ENCODE data around the gene SMOC2. TPM values are rescaled to one million over a fixed set of nuclear protein-coding genes. Genes with fewer than 3 reads are reported as not detected.
"Not testable (repeated sequence)": the region's sequence is repeated elsewhere in the genome, so short reads cannot be mapped to it uniquely, and the experiment has no call there.

Gene SMOC2
- total RNA-seq, 1 experiment from 2014 or later = 0.20 TPM

DNA sequence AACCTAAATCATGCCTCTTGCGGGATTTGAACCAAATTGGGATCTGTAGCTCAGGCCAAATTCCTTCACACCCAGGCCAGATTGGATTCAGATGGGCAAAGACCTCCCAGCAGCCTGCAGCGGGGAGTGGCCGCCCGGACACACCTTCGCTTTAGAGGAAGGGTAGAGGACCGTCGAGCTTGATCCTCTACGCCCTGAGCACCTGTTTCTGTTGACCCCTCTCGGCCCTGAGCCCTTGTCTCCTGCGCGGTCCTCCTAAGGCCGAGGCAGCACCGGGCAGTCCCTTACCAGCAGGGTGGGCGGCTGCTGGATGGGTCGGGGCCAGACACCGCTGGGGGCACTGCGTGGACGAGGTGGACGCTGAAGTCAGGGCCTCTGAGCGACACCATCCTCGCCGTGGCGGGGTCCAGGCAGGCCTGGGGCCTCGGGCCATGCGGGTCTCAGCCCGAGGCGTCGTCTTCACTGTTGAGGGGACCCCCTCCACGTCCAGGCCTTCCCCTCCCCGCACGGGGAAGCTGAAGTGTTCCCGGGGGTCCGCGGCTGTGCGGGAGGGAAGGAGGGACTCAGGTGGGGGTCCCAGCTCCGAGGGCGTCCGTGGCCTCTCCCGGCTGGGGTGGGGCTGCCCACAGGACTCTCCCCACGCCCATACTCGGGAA is 114.8 kb downstream of the SMOC2 start:
- in situ Hi-C loops (cut with HindIII; ENCODE audit: low sequenced_read_pairs) = no loop called here
- no peak for DNase-seq (ENCODE audit: low spot score)

DNA sequence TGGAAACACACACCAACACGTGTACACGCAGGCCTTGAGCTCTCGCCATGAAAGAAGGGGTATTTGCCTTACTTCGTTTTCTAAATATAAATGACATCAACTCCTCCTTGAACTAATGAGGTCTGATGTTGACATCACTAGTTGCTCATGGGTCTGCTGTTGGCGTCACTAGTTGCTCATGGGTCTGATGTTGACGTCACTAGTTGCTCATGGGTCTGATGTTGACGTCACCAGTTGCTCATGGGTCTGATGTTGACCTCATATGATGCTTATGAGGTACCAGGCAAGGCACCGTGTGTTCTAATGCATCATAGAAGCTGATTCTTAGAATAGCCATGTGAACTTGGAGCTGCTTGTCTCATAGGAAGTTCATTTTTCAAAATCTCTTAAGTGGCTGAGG is 116.5 kb downstream of the SMOC2 start:
- DNase-seq (ENCODE audit: low spot score) = no peak
- in situ Hi-C loops (cut with HindIII; ENCODE audit: low sequenced_read_pairs) = no loop called here

GRCh38 chr6:168558686-168559085 is 117.7 kb downstream of the SMOC2 start:
- DNase-seq (ENCODE audit: low spot score) = no peak
- in situ Hi-C loops (cut with HindIII; ENCODE audit: low sequenced_read_pairs) = no loop called here

GRCh38 chr6:168559574-168560098 is 118.7 kb downstream of the SMOC2 start:
- DNase-seq (ENCODE audit: low spot score) = no peak
- in situ Hi-C loops (cut with HindIII; ENCODE audit: low sequenced_read_pairs) = no loop called here

- no peak for DNase-seq (ENCODE audit: low spot score)
- in situ Hi-C loops (cut with HindIII; ENCODE audit: low sequenced_read_pairs) = no loop called here
Measured at GRCh38 chr6:168560126-168560525, 119.1 kb downstream of the SMOC2 start.

GRCh38 chr6:168562576-168563151 is 121.7 kb downstream of the SMOC2 start:
- DNase-seq (ENCODE audit: low spot score) = no peak
- in situ Hi-C loops (cut with HindIII; ENCODE audit: low sequenced_read_pairs) = no loop called here

DNA sequence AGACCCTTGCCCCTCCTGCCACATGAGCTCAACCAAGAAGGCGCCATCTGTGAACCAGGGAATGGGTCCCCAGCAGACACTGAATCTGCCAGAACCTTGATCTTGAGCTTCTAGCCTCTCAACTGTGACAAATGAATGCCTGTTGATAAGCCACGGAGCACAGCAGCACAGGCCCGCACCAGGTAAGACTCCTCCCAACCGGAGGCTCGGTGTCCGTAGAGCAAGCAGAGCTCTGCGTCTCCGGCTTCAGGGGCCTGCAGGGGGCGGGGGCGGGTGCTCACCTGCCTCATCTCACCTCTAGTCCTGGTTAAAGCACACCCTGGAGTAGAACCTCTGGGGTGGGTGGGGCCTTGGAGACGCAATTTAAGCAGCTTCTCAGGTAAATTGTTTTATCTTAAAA is 122.7 kb downstream of the SMOC2 start:
- no peak for DNase-seq (ENCODE audit: low spot score)
- in situ Hi-C loops (cut with HindIII; ENCODE audit: low sequenced_read_pairs) = no loop called here

DNA sequence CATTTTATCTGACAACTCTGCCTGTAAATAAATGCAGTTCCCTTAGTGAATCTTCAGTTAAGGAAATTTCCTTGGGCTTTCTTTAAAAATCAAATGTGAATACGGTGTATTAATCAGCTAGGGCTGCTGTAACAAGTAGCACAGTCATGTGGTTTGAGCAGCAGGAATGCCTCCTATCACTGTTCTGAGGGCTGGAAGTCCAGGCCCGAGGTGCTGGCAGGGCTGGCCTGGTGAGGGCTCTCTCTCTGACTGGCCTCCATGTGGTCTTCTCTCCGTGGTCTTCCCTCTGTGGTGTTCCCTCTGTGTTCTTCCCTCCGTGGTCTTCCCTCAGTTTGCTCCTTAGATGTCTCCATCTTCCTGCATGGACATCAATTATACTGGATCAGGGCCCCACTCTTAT is 124.1 kb downstream of the SMOC2 start:
- in situ Hi-C loops (cut with HindIII; ENCODE audit: low sequenced_read_pairs) = no loop called here

DNA sequence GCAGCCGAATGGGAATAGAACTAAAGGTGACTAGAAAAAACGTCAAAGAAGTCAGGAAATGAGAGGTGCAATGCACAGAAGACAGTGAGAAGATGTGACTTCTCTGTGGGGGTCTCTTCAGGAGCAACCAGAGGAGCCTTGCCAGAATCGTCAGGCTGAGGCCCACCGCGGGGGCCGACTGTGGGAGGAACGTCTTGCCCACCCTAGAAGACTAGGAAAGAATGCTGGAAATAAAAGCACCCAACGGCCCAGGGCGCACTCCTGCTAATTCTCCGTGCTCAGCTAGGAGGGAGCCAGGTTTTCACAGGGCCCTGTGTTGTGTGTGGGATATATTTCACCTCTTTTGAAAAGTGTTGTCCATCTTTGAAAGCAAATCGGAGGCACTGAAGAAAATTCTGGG is 129.2 kb downstream of the SMOC2 start:
- in situ Hi-C loops (cut with HindIII; ENCODE audit: low sequenced_read_pairs) = no loop called here
- DNase-seq (ENCODE audit: low spot score) = no peak

More for the DNA sequence above, 124.1 kb downstream of the SMOC2 start:
- no peak for DNase-seq (ENCODE audit: low spot score)

GRCh38 chr6:168571268-168571667 is 130.3 kb downstream of the SMOC2 start:
- in situ Hi-C loops (cut with HindIII; ENCODE audit: low sequenced_read_pairs) = no loop called here
- DNase-seq (ENCODE audit: low spot score) = no peak

DNA sequence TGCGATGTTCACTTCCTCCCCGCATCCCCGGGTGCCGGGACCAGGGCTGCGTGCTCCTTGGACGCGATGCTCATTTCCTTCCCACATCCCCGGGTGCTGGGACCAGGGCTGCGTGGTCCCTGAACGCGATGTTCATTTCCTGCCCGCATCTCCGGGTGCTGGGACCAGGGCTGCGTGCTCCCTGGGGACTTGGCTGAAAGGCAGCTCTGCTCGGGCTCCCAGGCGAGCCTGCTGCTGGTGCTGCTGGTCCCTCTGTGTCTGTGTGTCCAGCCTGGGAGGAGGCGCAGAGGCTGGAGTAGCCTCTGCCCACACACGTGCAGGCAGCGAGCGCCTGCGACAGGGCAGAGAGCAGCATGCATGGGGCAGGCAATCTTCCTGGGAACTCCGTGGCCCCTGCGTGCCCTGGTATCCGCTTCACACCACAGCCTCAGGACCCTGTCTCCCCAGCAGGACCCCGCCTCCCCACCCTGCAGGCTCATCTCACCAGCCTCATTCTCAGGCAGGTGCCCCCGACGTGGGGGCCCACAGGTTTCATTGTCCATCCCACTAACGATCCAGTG is 132.4 kb downstream of the SMOC2 start:
- in situ Hi-C loops (cut with HindIII; ENCODE audit: low sequenced_read_pairs); DNase-seq (ENCODE audit: low spot score): not testable (repeated sequence)

GRCh38 chr6:168574075-168574698 is 133.2 kb downstream of the SMOC2 start:
- DNase-seq (ENCODE audit: low spot score) = no peak
- in situ Hi-C loops (cut with HindIII; ENCODE audit: low sequenced_read_pairs) = no loop called here

DNA sequence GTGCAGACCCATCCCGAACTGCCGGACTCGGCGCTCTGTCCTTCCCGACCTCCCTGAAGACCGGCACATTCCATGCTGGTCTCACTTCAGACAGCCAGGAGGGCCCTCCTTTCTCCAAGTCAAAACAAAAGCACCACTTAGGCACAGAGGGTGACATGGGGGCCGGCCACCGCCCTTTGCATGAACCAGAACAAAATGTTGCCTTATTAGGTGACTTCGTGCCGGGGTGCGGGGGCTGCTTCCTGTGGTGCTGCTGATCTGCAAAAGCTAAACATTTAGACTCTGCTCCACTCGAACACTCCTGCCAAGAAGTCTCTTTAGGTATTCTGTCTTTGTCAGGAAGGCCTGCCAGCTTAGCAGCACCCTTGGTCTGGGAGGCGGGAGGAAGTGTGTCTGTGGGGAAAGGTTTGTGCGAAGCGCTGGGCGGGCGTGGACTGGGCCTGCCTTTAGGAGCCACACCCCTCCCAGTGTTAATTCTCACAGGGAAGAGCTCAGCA is 133.8 kb downstream of the SMOC2 start:
- in situ Hi-C loops (cut with HindIII; ENCODE audit: low sequenced_read_pairs) = no loop called here
- DNase-seq (ENCODE audit: low spot score) = no peak

DNA sequence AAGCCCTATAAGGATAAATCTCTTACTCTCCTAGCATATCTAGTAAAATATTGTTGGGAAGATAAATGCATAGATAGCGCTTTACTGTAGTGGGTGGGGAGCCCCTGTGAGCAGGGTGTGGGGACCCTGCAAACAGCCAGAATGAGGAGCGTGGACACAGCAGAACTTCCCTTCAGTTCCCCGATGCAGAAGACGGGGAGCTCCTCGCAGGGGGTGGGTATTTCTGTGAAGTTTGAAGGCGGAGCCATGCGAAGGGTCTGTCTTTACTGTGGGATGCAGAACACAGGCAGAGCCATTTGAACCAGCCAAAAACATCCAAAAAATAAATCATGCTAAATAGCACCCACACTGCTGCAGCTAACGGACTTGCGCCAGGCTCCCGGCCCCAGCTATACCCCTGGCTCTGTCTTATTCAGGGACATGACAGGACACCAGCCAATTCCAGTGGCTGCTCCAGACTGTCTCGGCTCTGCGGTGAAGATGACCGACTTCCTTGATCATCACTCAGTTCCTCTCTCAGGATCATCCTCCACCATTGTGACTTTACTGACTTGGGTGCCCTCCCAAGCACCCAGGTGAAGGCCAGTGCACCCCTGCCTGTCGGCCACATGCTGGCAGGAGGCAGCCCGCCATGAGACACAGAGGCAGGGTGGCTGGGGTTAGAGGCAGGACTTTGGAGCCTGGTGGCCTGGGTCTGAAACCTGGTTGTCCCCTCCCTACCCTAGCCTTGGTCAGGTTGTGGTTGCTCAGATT is 134.5 kb downstream of the SMOC2 start:
- in situ Hi-C loops (cut with HindIII; ENCODE audit: low sequenced_read_pairs) = no loop called here
- no peak for DNase-seq (ENCODE audit: low spot score)

DNA sequence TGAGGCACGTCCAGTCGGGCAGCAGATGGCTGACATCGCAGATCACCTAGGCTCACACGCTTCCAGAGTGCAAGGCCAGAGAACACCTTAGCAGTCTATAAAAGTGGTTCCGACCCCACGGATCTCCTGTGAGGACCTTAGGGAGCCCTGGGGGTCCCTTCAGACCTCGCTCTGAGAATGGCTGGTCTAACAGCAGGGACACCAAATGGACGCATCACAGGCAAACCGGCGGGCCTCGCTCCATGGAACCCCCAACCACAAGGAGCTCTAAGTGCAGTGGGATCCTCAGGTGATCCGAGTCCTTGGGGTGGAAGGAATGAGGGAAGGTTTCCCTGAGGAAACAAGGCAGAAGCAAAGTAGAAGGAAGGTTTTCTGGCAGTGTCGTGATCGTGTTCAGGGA is 135.4 kb downstream of the SMOC2 start:
- in situ Hi-C loops (cut with HindIII; ENCODE audit: low sequenced_read_pairs) = no loop called here
- no peak for DNase-seq (ENCODE audit: low spot score)

DNA sequence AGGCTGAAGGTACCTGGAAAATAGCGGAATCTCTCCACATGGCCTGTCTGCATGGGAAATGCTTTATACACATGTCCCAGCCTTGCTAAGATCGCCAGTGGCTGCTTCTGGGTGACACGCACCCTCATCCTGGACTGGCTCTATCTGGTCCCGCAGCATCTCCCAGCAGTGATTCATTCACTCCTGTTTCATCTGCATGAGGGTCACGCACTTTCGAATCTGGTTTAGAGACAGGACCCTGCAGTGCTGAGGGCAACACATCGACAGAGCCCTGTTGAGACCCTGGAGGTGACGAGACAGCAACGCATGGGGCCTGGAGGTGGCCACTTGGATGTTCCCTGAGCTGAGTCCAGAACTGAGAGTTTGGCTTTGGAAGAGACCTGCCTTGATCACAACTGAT is 136.5 kb downstream of the SMOC2 start:
- DNase-seq (ENCODE audit: low spot score) = no peak
- in situ Hi-C loops (cut with HindIII; ENCODE audit: low sequenced_read_pairs) = no loop called here

GRCh38 chr6:168578036-168578435 is 137.1 kb downstream of the SMOC2 start:
- in situ Hi-C loops (cut with HindIII; ENCODE audit: low sequenced_read_pairs) = no loop called here
- DNase-seq (ENCODE audit: low spot score) = no peak

DNA sequence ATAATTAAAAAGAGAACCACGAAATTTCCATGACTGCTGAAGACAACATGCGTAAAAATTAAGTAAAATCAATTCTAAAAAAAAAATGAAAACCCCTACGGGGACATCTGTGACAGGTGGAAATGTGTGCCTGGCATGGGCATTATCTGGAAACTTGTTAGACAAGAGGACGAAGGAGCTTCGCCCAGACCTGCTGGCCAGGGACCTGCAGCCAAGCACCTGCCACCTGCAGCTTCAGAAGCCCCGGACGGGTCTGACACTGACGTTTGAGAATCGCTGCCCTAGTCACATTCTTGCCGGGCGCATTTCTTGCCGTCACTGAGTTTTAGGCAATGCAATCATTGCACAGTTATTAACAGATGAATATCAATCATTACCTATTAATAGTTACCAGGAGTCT is 140.3 kb downstream of the SMOC2 start:
- no peak for DNase-seq (ENCODE audit: low spot score)
- in situ Hi-C loops (cut with HindIII; ENCODE audit: low sequenced_read_pairs) = no loop called here

DNA sequence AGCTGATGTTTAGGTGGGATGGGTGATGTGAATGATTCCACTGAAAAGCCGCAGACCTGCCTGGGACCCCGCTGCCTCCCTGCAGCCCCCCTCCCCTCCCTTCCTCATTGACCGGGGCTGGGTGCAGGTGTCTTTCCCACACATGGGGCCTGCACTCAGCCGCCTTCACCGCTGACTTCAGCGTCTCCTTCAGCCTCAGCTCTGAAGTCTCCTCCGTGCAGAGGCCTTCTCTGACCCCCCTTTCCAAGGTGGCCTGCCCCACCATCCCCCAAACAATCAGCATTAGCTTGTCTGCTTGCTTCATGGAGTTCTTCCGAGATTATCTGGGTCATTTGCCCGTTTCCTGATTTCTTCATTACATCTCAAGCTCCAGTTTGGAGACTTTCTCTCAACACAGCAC is 140.7 kb downstream of the SMOC2 start:
- DNase-seq (ENCODE audit: low spot score) = no peak
- in situ Hi-C loops (cut with HindIII; ENCODE audit: low sequenced_read_pairs) = no loop called here
